DND-41 (cell line): ENCODE results near the gene DKC1.

Experiments used
- ATAC-seq: fragments of 200-7000 bp; cut with Tn5 transposase; 3 replicates; pipeline ENCODE4 v1.9.1; 2021; ENCODE audit warnings: low read depth; ENCODE audit not compliant: insufficient read depth
- DNase-seq: peaks from one replicate; pipeline ENCODE4 v3.0.0-alpha.2; 2020
- H2AFZ ChIP-seq: 2 replicates; pipeline ENCODE4 v1.6.0; 2012; ENCODE audit warnings: low read depth, low read length
- H3K27ac ChIP-seq: 2 replicates; pipeline ENCODE4 v1.5.1; 2012; ENCODE audit warnings: low read length, inconsistent platforms
- H3K27me3 ChIP-seq: fragments of 200-600 bp; sonication (generic); 2 replicates; pipeline ENCODE4 v1.6.0; 2012; ENCODE audit warnings: low read length, mild to moderate bottlenecking, inconsistent platforms; ENCODE audit not compliant: insufficient read depth, poor library complexity
- H3K36me3 ChIP-seq: 2 replicates; pipeline ENCODE4 v1.5.1; 2012; ENCODE audit warnings: low read length, inconsistent platforms; ENCODE audit not compliant: insufficient read depth
- H3K4me1 ChIP-seq: 2 replicates; pipeline ENCODE4 v1.5.1; 2012; ENCODE audit warnings: mild to moderate bottlenecking, low read length; ENCODE audit not compliant: insufficient read depth
- H3K4me2 ChIP-seq: 2 replicates; pipeline ENCODE4 v1.6.0; 2012; ENCODE audit warnings: mild to moderate bottlenecking, moderate library complexity, low read length, inconsistent platforms; ENCODE audit not compliant: insufficient read depth
- H3K4me3 ChIP-seq, 2 experiments: fragments of 200-600 bp in 1 of 2; shearing (Covaris generic) in 1 of 2; 2 replicates each; pipeline ENCODE4 v1.5.1; 2012 to 2016; ENCODE audit warnings: inconsistent platforms in 2 of 2, low read length in 2 of 2, mild to moderate bottlenecking in 2 of 2, low read depth in 1 of 2, moderate library complexity in 1 of 2
- H3K79me2 ChIP-seq: 2 replicates; pipeline ENCODE4 v1.6.0; 2012; ENCODE audit warnings: low read length, inconsistent platforms; ENCODE audit not compliant: insufficient read depth
- H3K9ac ChIP-seq: 2 replicates; pipeline ENCODE4 v1.6.0; 2012; ENCODE audit warnings: low read depth, mild to moderate bottlenecking, inconsistent platforms, low read length, moderate library complexity
- H3K9me3 ChIP-seq: 2 replicates; pipeline ENCODE4 v1.5.1; 2012; ENCODE audit warnings: low read length, moderate library complexity, mild to moderate bottlenecking, inconsistent platforms; ENCODE audit not compliant: insufficient read depth, severe bottlenecking
- H4K20me1 ChIP-seq: 2 replicates; pipeline ENCODE4 v1.6.0; 2012; ENCODE audit warnings: low read length; ENCODE audit not compliant: insufficient read depth
- CTCF ChIP-seq: IDR thresholded peaks from 2 replicates; pipeline ENCODE4 v1.5.1; 2012; ENCODE audit warnings: borderline replicate concordance, low read length, moderate library complexity, mild to moderate bottlenecking; ENCODE audit not compliant: poor library complexity, severe bottlenecking; ENCODE audit errors: extremely low read depth
- EZH2 ChIP-seq: IDR thresholded peaks from 3 replicates; pipeline ENCODE4 v1.6.1; 2012; ENCODE audit warnings: borderline replicate concordance, low read depth, mild to moderate bottlenecking, moderate library complexity, low read length, inconsistent platforms; ENCODE audit not compliant: severe bottlenecking

The DKC1 gene

DNA sequence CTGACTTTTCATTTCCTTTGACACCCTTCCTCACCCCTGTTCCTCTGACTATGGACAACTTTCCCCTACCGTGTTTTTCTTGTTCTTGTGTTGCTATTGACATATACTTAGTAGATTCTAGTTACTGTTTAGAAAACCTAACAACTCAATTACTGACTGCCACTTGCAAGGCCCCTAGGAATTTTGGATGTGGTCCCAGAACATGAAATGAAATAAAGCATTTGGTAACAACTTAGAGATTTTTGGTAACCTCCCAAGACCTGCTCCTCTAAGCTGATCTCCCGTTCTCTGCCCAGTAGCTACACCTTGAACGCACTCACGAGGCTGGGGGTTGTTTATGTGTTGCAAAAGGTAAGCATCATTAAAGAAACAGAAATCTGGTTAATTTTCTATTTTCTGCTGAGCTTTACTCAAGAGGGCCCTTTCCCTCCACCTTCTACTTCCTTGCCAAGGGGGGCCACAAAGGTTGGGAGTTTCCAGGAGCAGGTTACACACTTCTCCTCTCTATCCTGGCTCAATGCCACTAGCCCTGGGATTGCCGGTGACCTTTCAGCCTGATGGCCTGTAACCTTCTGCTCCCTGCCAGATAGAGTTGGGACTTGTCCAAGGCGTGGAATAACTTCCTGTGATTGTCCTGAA lies 32.3 kb upstream of the DKC1 start:
- TF ChIP-seq CTCF: no peak
- TF ChIP-seq EZH2: no peak
- Histone ChIP-seq H3K27ac (peak overlapping the region; percentile 45), H3K9ac (no peak overlapping the region), H3K27me3 (no peaks in the 10 kb centered on the region), H3K79me2 (peaks cover 89% of the 10 kb centered on the region), H3K36me3 (peaks cover 9% of the 10 kb centered on the region), H3K4me3 (no peak overlapping the region), H2AFZ (no peak overlapping the region), H3K4me1 (peaks cover 75% of the 10 kb centered on the region), H3K9me3 (no peaks in the 10 kb centered on the region), H3K4me2 (no peak overlapping the region), H4K20me1 (no peaks in the 10 kb centered on the region)
- DNase-seq: no peak
- ATAC-seq: no peak

- TF ChIP-seq CTCF (no peak), EZH2 (no peak)
- Histone ChIP-seq H3K9ac (no peak overlapping the region), H4K20me1 (no peaks in the 10 kb centered on the region), H3K27ac (peak overlapping the region; percentile 52; the same call in 1 of the 2 replicates), H2AFZ (no peak overlapping the region), H3K36me3 (peaks cover 9% of the 10 kb centered on the region), H3K27me3 (no peaks in the 10 kb centered on the region), H3K4me2 (no peak overlapping the region), H3K4me1 (peaks cover 78% of the 10 kb centered on the region), H3K79me2 (peaks cover 89% of the 10 kb centered on the region), H3K4me3 (no peak overlapping the region), H3K9me3 (no peaks in the 10 kb centered on the region)
- ATAC-seq (no peak), DNase-seq (no peak)
Measured at GRCh38 chrX:154731184-154731583, 31.5 kb upstream of the DKC1 start.

GRCh38 chrX:154731881-154732280 lies 30.8 kb upstream of the DKC1 start:
- no peak overlapping the region for H3K4me2 ChIP-seq
- no peak overlapping the region for H3K4me3 ChIP-seq
- no peak for DNase-seq
- peaks cover 9% of the 10 kb centered on the region for H3K36me3 ChIP-seq
- TF ChIP-seq EZH2 (no peak), CTCF (no peak)
- no peaks in the 10 kb centered on the region for H3K9me3 ChIP-seq
- no peaks in the 10 kb centered on the region for H3K27me3 ChIP-seq
- no peak overlapping the region for H3K9ac ChIP-seq
- H2AFZ ChIP-seq: no peak overlapping the region
- H4K20me1 ChIP-seq: no peaks in the 10 kb centered on the region
- no peak for ATAC-seq
- H3K79me2 ChIP-seq: peaks cover 89% of the 10 kb centered on the region
- H3K27ac ChIP-seq: peak overlapping the region; percentile 46
- peaks cover 85% of the 10 kb centered on the region for H3K4me1 ChIP-seq
